ENCODE data around the gene AFF3. TPM values are rescaled to one million over a fixed set of nuclear protein-coding genes. Genes with fewer than 3 reads are reported as not detected.

AFF3 gene
- total RNA-seq, 1 experiment from 2014 or later = 0.61 TPM

- TF ChIP-seq, protein P1, sequence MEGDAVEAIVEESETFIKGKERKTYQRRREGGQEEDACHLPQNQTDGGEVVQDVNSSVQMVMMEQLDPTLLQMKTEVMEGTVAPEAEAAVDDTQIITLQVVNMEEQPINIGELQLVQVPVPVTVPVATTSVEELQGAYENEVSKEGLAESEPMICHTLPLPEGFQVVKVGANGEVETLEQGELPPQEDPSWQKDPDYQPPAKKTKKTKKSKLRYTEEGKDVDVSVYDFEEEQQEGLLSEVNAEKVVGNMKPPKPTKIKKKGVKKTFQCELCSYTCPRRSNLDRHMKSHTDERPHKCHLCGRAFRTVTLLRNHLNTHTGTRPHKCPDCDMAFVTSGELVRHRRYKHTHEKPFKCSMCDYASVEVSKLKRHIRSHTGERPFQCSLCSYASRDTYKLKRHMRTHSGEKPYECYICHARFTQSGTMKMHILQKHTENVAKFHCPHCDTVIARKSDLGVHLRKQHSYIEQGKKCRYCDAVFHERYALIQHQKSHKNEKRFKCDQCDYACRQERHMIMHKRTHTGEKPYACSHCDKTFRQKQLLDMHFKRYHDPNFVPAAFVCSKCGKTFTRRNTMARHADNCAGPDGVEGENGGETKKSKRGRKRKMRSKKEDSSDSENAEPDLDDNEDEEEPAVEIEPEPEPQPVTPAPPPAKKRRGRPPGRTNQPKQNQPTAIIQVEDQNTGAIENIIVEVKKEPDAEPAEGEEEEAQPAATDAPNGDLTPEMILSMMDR (IDR thresholded peaks at IDR 0.05 in 2 of 3, conservative IDR thresholded peaks at IDR 0.05 in 1 of 3; ENCODE audit: borderline replicate concordance in 1 of 3, insufficient read depth in 1 of 3, low read depth in 2 of 3, low read length in 2 of 3) = no peak
Observed at GRCh38 chr2:99898336-99899048, 243.9 kb downstream of the AFF3 start (continued).

DNA sequence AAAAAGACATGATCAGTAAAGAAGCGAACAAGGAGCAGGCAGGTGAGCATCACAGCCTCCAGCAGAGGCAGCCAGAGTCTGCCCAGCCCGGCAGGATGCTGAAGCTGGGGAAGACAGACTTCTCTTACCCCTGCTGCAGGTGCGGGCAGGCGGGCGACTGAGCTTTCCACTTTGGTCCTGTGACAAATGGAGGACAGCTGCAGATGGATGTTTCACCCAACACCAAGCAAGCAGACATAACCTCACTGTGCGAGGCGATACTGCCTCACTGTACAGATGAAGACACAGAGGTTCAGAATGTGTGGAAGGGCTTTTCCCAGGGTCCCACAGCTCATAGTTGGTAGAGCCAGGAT is 251.0 kb downstream of the AFF3 start:
- Histone ChIP-seq H3K9me3 (ENCODE audit: control insufficient read depth in 1 of 2, insufficient read depth in 1 of 2, low read depth in 1 of 2, low read length in 2 of 2) (no peaks in the 10 kb centered on the region), H4K20me1 (ENCODE audit: insufficient read depth) (no peaks in the 10 kb centered on the region), H3K4me3 (replicated peaks in 1 of 2; ENCODE audit: low read depth in 1 of 2, low read length in 2 of 2) (no peak overlapping the region), H3K4me2 (ENCODE audit: low read length) (no peak overlapping the region), H3K9ac (ENCODE audit: low read length) (no peak overlapping the region), H3K27ac (ENCODE audit: low read depth, low read length) (no peak overlapping the region), H3K79me2 (ENCODE audit: insufficient read depth, low read length) (no peaks in the 10 kb centered on the region), H3K9me2 (ENCODE audit: insufficient read depth) (no peaks in the 10 kb centered on the region), H3K4me1 (ENCODE audit: control insufficient read depth in 1 of 2, insufficient read depth in 2 of 2, low read length in 2 of 2) (no peaks in the 10 kb centered on the region), H3K36me3 (ENCODE audit: control insufficient read depth in 1 of 2, insufficient read depth in 2 of 2, low read length in 2 of 2) (no peaks in the 10 kb centered on the region), H3K27me3 (ENCODE audit: insufficient read depth, low read length) (peaks cover 36% of the 10 kb centered on the region), H2AFZ (ENCODE audit: low read depth, low read length, poor library complexity, severe bottlenecking) (no peak overlapping the region)
- ATAC-seq (no peak), DNase-seq (ENCODE audit: low read depth, low spot score) (no peak)
- CTCF ChIA-PET = no interaction called here
- no TSS peak for BruUV-seq (replicated peaks)
- RAD21 ChIA-PET (ENCODE audit: low non-redundant PET in 1 of 2, low total read pairs in 2 of 2, uncharacterized antibody in 2 of 2, unreplicated experiment in 2 of 2) = no interaction called here
- POLR2A ChIA-PET = no interaction called here
- intact Hi-C loops (cut with micrococcal nuclease) = no loop called here
- TF ChIP-seq RAD21 (IDR thresholded peaks at IDR 0.05; ENCODE audit: low read depth) (no peak), ZBTB33 (IDR thresholded peaks at IDR 0.05; ENCODE audit: extremely low read depth, insufficient replicate concordance, low read length) (no peak), YY1 (IDR thresholded peaks at IDR 0.05; ENCODE audit: extremely low read depth, insufficient replicate concordance, low read depth, low read length) (no peak), POLR2AphosphoS5 (IDR thresholded peaks at IDR 0.05; ENCODE audit: low read depth, low read length) (no peak), FOSL1 (IDR thresholded peaks at IDR 0.05; ENCODE audit: low read depth) (no peak), MAX (IDR thresholded peaks at IDR 0.05) (no peak), POLR2A (IDR thresholded peaks at IDR 0.05; ENCODE audit: borderline replicate concordance, extremely low read depth, insufficient read depth, insufficient read length) (no peak), EZH2phosphoT487 (IDR thresholded peaks at IDR 0.05; ENCODE audit: borderline replicate concordance) (no peak), ZFX (IDR thresholded peaks at IDR 0.05) (no peak), ZNF274 (IDR thresholded peaks at IDR 0.05; ENCODE audit: low read depth, low read length) (no peak), EZH2 (IDR thresholded peaks at IDR 0.05) (no peak), TCF7L2 (IDR thresholded peaks at IDR 0.05; ENCODE audit: borderline replicate concordance, extremely low read depth, insufficient read depth, insufficient read length) (no peak), SP1 (IDR thresholded peaks at IDR 0.05; ENCODE audit: low read depth) (no peak)
- TF ChIP-seq, protein P2, sequence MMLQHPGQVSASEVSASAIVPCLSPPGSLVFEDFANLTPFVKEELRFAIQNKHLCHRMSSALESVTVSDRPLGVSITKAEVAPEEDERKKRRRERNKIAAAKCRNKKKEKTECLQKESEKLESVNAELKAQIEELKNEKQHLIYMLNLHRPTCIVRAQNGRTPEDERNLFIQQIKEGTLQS (IDR thresholded peaks at IDR 0.05) = no peak
- TF ChIP-seq, protein P3, sequence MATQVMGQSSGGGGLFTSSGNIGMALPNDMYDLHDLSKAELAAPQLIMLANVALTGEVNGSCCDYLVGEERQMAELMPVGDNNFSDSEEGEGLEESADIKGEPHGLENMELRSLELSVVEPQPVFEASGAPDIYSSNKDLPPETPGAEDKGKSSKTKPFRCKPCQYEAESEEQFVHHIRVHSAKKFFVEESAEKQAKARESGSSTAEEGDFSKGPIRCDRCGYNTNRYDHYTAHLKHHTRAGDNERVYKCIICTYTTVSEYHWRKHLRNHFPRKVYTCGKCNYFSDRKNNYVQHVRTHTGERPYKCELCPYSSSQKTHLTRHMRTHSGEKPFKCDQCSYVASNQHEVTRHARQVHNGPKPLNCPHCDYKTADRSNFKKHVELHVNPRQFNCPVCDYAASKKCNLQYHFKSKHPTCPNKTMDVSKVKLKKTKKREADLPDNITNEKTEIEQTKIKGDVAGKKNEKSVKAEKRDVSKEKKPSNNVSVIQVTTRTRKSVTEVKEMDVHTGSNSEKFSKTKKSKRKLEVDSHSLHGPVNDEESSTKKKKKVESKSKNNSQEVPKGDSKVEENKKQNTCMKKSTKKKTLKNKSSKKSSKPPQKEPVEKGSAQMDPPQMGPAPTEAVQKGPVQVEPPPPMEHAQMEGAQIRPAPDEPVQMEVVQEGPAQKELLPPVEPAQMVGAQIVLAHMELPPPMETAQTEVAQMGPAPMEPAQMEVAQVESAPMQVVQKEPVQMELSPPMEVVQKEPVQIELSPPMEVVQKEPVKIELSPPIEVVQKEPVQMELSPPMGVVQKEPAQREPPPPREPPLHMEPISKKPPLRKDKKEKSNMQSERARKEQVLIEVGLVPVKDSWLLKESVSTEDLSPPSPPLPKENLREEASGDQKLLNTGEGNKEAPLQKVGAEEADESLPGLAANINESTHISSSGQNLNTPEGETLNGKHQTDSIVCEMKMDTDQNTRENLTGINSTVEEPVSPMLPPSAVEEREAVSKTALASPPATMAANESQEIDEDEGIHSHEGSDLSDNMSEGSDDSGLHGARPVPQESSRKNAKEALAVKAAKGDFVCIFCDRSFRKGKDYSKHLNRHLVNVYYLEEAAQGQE (IDR thresholded peaks at IDR 0.05; ENCODE audit: low read depth) = no peak

Data from HCT116 (cell line).